ENCODE measurements around the gene METTL17. TPM values are rescaled to one million over a fixed set of nuclear protein-coding genes. Genes with fewer than 3 reads are reported as not detected.

Gene METTL17
- total RNA-seq, 1 donor from 2014 or later, result 95.9 TPM

- Mint-ChIP-seq H3K4me1 (ENCODE audit: low read depth) (peaks cover 11% of the 10 kb centered on the region), H3K27ac (no peak overlapping the region), H3K27me3 (no peaks in the 10 kb centered on the region), H3K36me3 (ENCODE audit: insufficient read depth) (peaks cover 9% of the 10 kb centered on the region), H3K4me3 (ENCODE audit: low read depth) (peak overlapping the region; percentile 39), H3K9me3 (ENCODE audit: low read depth) (no peaks in the 10 kb centered on the region)
- DNase-seq (ENCODE audit: low spot score, unreplicated experiment), result no peak
- TF ChIP-seq CTCF (IDR thresholded peaks at IDR 0.05; ENCODE audit: unreplicated experiment), result no peak
Measured at GRCh38 chr14:20988717-20989470, 886 bp upstream of the METTL17 start.

GRCh38 chr14:20989471-20989786, 351 bp upstream of the METTL17 start:
- peak overlapping the region; percentile 91 for H3K4me3 Mint-ChIP-seq (ENCODE audit: low read depth)
- H3K4me1 Mint-ChIP-seq (ENCODE audit: low read depth), result peaks cover 11% of the 10 kb centered on the region
- H3K27ac Mint-ChIP-seq, result peak overlapping the region; percentile 98
- no peak for DNase-seq (ENCODE audit: low spot score, unreplicated experiment)
- H3K27me3 Mint-ChIP-seq, result no peaks in the 10 kb centered on the region
- no peaks in the 10 kb centered on the region for H3K9me3 Mint-ChIP-seq (ENCODE audit: low read depth)
- peaks cover 10% of the 10 kb centered on the region for H3K36me3 Mint-ChIP-seq (ENCODE audit: insufficient read depth)
- no peak for TF ChIP-seq CTCF (IDR thresholded peaks at IDR 0.05; ENCODE audit: unreplicated experiment)

DNA sequence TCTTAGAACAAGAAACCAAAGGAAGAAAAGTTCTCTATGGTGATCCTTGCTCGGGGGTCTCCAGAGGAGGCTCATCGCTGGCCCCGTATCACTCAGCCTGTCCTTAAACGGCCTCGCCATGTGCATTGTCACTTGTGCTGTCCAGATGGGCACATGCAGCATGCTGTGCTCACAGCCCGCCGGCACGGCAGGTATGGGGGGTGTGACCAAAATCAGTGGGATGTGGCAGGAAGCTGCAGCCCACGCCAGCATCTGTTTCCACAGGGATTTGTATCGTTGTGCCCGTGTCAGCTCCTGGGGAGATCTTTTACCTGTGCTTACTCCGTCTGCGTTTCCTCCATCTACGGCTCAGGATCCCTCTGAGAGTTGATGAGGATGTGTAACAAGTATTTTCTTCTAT, 6.7 kb downstream of the METTL17 start:
- H3K36me3 Mint-ChIP-seq (ENCODE audit: insufficient read depth), result peaks cover 19% of the 10 kb centered on the region
- no peak overlapping the region for H3K27ac Mint-ChIP-seq
- no peak for DNase-seq (ENCODE audit: low spot score, unreplicated experiment)
- peaks cover 22% of the 10 kb centered on the region for H3K4me1 Mint-ChIP-seq (ENCODE audit: low read depth)
- no peak for TF ChIP-seq CTCF (IDR thresholded peaks at IDR 0.05; ENCODE audit: unreplicated experiment)
- no peaks in the 10 kb centered on the region for H3K9me3 Mint-ChIP-seq (ENCODE audit: low read depth)
- H3K4me3 Mint-ChIP-seq (ENCODE audit: low read depth), result no peak overlapping the region
- H3K27me3 Mint-ChIP-seq, result peaks cover 3% of the 10 kb centered on the region

DNA sequence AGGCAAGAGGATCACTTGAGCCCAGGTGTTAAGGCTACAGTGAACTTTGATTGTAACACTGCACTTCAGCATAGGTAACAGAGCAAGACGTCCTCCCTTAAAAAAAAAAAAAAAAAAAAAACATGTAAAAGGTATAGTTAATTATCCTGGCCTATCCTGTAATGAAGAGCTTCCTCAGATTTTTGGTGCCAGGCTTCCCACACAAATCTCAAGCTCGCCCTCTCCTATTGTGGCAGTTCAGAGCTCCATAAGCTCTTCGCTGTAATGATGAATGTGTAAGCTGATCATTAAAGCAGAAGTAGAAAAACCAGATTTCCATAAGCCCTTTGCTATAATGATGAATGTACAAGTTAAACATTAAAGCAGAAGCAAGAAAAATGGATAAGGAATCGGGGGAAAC, 7.3 kb downstream of the METTL17 start:
- peaks cover 3% of the 10 kb centered on the region for H3K27me3 Mint-ChIP-seq
- no peak for TF ChIP-seq CTCF (IDR thresholded peaks at IDR 0.05; ENCODE audit: unreplicated experiment)
- peaks cover 16% of the 10 kb centered on the region for H3K36me3 Mint-ChIP-seq (ENCODE audit: insufficient read depth)
- H3K4me1 Mint-ChIP-seq (ENCODE audit: low read depth), result peaks cover 19% of the 10 kb centered on the region
- H3K27ac Mint-ChIP-seq, result peak overlapping the region; percentile 87
- no peak for DNase-seq (ENCODE audit: low spot score, unreplicated experiment)
- peak overlapping the region; percentile 35 for H3K4me3 Mint-ChIP-seq (ENCODE audit: low read depth)
- H3K9me3 Mint-ChIP-seq (ENCODE audit: low read depth), result no peaks in the 10 kb centered on the region

GRCh38 chr14:20997564-20997963, 7.8 kb downstream of the METTL17 start:
- H3K27me3 Mint-ChIP-seq, result peaks cover 3% of the 10 kb centered on the region
- no peak for TF ChIP-seq CTCF (IDR thresholded peaks at IDR 0.05; ENCODE audit: unreplicated experiment)
- peak overlapping the region; percentile 35 for H3K4me3 Mint-ChIP-seq (ENCODE audit: low read depth)
- no peak for DNase-seq (ENCODE audit: low spot score, unreplicated experiment)
- peak overlapping the region; percentile 87 for H3K27ac Mint-ChIP-seq
- H3K36me3 Mint-ChIP-seq (ENCODE audit: insufficient read depth), result peaks cover 16% of the 10 kb centered on the region
- no peaks in the 10 kb centered on the region for H3K9me3 Mint-ChIP-seq (ENCODE audit: low read depth)
- peaks cover 20% of the 10 kb centered on the region for H3K4me1 Mint-ChIP-seq (ENCODE audit: low read depth)
